ACC112 (cell line): Measurements from ENCODE around the gene SRPK3.
"Not testable (repeated sequence)": the region's sequence is repeated elsewhere in the genome, so short reads cannot be mapped to it uniquely, and the experiment has no call there.

ENCODE experiments used
- H2AFZ ChIP-seq: fragments of 200-600 bp; sonication (generic); one replicate; pipeline ENCODE4 v1.6.0; 2017; ENCODE audit warnings: antibody characterized with exemption, low read length; ENCODE audit not compliant: unreplicated experiment
- H3K27ac ChIP-seq: fragments of 200-600 bp; sonication (generic); 2 replicates; pipeline ENCODE4 v1.5.1; 2014; ENCODE audit warnings: low read depth, mild to moderate bottlenecking, antibody characterized with exemption, low read length, moderate library complexity
- H3K27me3 ChIP-seq: fragments of 200-600 bp; sonication (generic); 2 replicates; pipeline ENCODE4 v1.6.1; 2014; ENCODE audit warnings: mild to moderate bottlenecking, antibody characterized with exemption, low read length, moderate library complexity, mixed read lengths; ENCODE audit not compliant: insufficient read depth
- H3K36me3 ChIP-seq: fragments of 200-600 bp; sonication (generic); 2 replicates; pipeline ENCODE4 v1.6.1; 2016; ENCODE audit warnings: mild to moderate bottlenecking, antibody characterized with exemption, low read length, moderate library complexity, mixed read lengths; ENCODE audit not compliant: insufficient read depth
- H3K4me1 ChIP-seq: fragments of 200-600 bp; sonication (generic); one replicate; pipeline ENCODE4 v1.6.1; 2016; ENCODE audit warnings: low read length, mixed read lengths; ENCODE audit not compliant: insufficient read depth, unreplicated experiment, control insufficient read depth
- H3K4me3 ChIP-seq: fragments of 200-600 bp; sonication (generic); 2 replicates; pipeline ENCODE4 v1.5.1; 2014; ENCODE audit warnings: mild to moderate bottlenecking, low read depth, low read length
- H3K79me2 ChIP-seq: fragments of 200-600 bp; sonication (generic); one replicate; pipeline ENCODE4 v1.6.0; 2016; ENCODE audit warnings: low read length; ENCODE audit not compliant: control insufficient read depth, unreplicated experiment, insufficient read depth

SRPK3 gene

DNA sequence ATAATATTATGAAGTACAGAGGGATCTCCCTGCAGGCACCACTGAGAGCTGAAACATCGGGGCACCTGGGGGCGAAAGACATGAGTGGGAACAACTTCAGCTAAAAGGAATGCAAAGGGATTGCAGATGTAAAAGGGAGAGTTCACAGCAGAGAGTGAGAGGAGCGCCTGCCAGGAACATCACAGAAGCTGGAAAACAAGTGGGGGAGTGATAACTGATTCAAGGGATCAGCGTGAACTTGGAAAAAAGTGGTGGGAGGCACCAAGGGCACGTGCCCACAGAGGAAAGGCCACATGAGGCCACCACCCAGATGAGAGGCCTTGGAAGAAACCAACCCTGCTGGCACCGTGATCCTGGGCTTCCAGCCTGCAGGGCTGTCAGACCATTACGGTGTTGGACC lies 31.8 kb upstream of the SRPK3 start:
- H2AFZ ChIP-seq, H3K79me2 ChIP-seq, H3K4me1 ChIP-seq, H3K36me3 ChIP-seq, H3K27ac ChIP-seq, H3K4me3 ChIP-seq, H3K27me3 ChIP-seq: not testable (repeated sequence)

DNA sequence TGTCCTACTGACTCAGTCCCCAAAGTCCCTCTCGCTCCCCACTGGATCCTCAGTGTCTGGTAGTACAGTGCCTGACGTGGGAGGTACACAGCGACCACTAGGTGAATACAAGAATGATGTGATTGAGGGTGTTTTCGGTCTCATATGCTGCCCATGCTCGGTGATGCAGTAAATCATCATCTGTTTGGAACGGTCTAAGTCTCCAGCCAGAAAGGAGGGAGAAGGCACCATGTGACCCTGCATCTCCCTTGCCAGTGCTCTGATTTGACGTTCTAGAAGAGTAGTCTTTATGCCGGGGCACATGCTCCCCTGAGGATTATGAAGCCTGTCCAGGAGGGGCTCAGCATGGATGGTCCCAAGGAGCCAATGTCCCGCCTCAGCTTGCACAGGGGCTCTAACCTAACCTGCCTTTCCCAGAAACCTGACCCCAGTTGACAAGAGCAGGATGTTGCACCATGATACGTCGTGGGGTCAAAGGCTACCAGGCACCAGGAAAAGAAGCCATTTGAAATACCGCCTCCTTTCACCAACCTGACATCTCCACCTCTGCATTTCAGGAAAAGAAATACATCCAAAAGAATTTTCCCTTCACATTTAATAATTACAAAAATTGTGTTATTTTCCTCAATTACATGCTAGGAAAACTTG lies 30.6 kb upstream of the SRPK3 start:
- H3K4me3 ChIP-seq = no peak overlapping the region
- no peaks in the 10 kb centered on the region for H3K4me1 ChIP-seq
- no peaks in the 10 kb centered on the region for H3K36me3 ChIP-seq
- H3K27me3 ChIP-seq = no peaks in the 10 kb centered on the region
- H3K27ac ChIP-seq = no peak overlapping the region
- no peak overlapping the region for H2AFZ ChIP-seq
- no peaks in the 10 kb centered on the region for H3K79me2 ChIP-seq

GRCh38 chrX:153755136-153755535 lies 25.7 kb upstream of the SRPK3 start:
- Histone ChIP-seq H3K4me1 (peaks cover 3% of the 10 kb centered on the region), H3K36me3 (no peaks in the 10 kb centered on the region), H3K79me2 (no peaks in the 10 kb centered on the region), H3K4me3 (no peak overlapping the region), H2AFZ (no peak overlapping the region), H3K27me3 (no peaks in the 10 kb centered on the region), H3K27ac (no peak overlapping the region)

GRCh38 chrX:153761863-153762262 lies 19.0 kb upstream of the SRPK3 start:
- Histone ChIP-seq H2AFZ (no peak overlapping the region), H3K79me2 (peaks cover 4% of the 10 kb centered on the region), H3K27me3 (no peaks in the 10 kb centered on the region), H3K36me3 (no peaks in the 10 kb centered on the region), H3K4me3 (no peak overlapping the region), H3K4me1 (peaks cover 3% of the 10 kb centered on the region), H3K27ac (no peak overlapping the region)

DNA sequence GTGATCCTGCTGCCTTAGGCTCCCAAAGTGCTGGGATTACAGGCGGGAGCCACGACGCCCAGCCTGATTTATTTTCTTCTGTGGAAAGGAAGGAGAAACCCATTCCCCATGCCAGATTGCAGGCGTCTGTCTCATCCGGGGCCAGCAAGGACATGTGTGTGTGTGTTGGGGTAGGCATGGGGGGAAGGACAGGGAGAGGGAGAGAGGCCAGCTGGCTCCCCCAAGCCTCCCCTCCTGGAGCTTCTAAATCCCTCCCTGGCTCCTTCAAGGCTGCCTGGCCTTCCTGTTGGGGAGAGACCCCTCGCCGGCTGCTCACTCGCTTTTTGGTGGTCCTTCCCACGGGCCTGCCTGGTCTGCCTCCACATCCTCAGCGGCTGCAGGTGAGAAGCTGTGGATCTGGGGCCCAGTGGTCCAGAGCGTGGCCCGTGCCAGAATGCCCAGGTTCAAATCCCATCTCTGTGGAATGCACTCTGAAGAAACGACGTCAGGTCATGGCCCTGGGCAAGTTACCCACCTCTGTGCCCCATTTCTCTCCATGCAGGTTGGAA lies 18.1 kb upstream of the SRPK3 start:
- Histone ChIP-seq H3K4me1 (peaks cover 3% of the 10 kb centered on the region), H3K4me3 (no peak overlapping the region), H3K27ac (no peak overlapping the region), H3K36me3 (no peaks in the 10 kb centered on the region), H3K79me2 (peaks cover 4% of the 10 kb centered on the region), H3K27me3 (no peaks in the 10 kb centered on the region), H2AFZ (no peak overlapping the region)

GRCh38 chrX:153763298-153763932 lies 17.4 kb upstream of the SRPK3 start:
- H3K36me3 ChIP-seq = no peaks in the 10 kb centered on the region
- no peak overlapping the region for H3K27ac ChIP-seq
- no peak overlapping the region for H2AFZ ChIP-seq
- H3K4me3 ChIP-seq = no peak overlapping the region
- H3K27me3 ChIP-seq = no peaks in the 10 kb centered on the region
- peaks cover 3% of the 10 kb centered on the region for H3K4me1 ChIP-seq
- H3K79me2 ChIP-seq = peaks cover 4% of the 10 kb centered on the region

GRCh38 chrX:153763989-153764755 lies 16.7 kb upstream of the SRPK3 start, which contains the start of gene PLXNB3:
PLXNB3 (plus strand) TSS chrX:153764249; CDS start chrX:153765536, 1,287 bp downstream.
- Histone ChIP-seq H3K27ac (no peak within 1 kb of the TSS), H3K4me3 (peak within 1 kb of the TSS; percentile 74), H2AFZ (no peak within 1 kb of the TSS), H3K27me3 (no peaks in the 10 kb centered on the region), H3K79me2 (peaks cover 4% of the 10 kb centered on the region), H3K4me1 (no peaks in the 10 kb centered on the region), H3K36me3 (no peaks in the 10 kb centered on the region)

- no peaks in the 10 kb centered on the region for H3K27me3 ChIP-seq
- H3K4me3 ChIP-seq = peak overlapping the region; percentile 74
- no peaks in the 10 kb centered on the region for H3K36me3 ChIP-seq
- no peaks in the 10 kb centered on the region for H3K4me1 ChIP-seq
- no peak overlapping the region for H2AFZ ChIP-seq
- H3K27ac ChIP-seq = no peak overlapping the region
- H3K79me2 ChIP-seq = peaks cover 4% of the 10 kb centered on the region
These were observed 16.1 kb upstream of the SRPK3 start for GRCh38 chrX:153764786-153765137.

GRCh38 chrX:153765138-153766079 lies 15.4 kb upstream of the SRPK3 start:
- Histone ChIP-seq H3K27ac (peak overlapping the region; percentile 16; the same call in 1 of the 2 replicates), H3K4me3 (peak overlapping the region; percentile 74), H3K36me3 (no peaks in the 10 kb centered on the region), H2AFZ (no peak overlapping the region), H3K4me1 (no peaks in the 10 kb centered on the region), H3K79me2 (peaks cover 4% of the 10 kb centered on the region), H3K27me3 (no peaks in the 10 kb centered on the region)
